NB4 (cell line): Measurements from ENCODE around the gene AKT1S1.

ENCODE experiments used
- DNase-seq: peaks from one replicate; pipeline ENCODE4 v3.0.0; 2010; ENCODE audit warnings: low read depth
- H3K4me3 ChIP-seq: one replicate; pipeline ENCODE4 v1.5.1; 2011; ENCODE audit warnings: mild to moderate bottlenecking, low read depth, low read length, moderate library complexity
- MYC ChIP-seq: IDR thresholded peaks from 2 replicates; pipeline ENCODE4 v1.6.1; 2011; ENCODE audit warnings: low read depth, low read length
- POLR2A ChIP-seq: IDR thresholded peaks from 2 replicates; pipeline ENCODE4 v1.6.1; 2011; ENCODE audit warnings: mild to moderate bottlenecking; ENCODE audit not compliant: insufficient read length; ENCODE audit errors: extremely low read depth
- TF ChIP-seq, protein P1 (sequence below): IDR thresholded peaks from one replicate; pipeline ENCODE4 v1.5.1; 2012; ENCODE audit warnings: low read depth, low read length
- TF ChIP-seq, protein P2 (sequence below): IDR thresholded peaks from 2 replicates; pipeline ENCODE4 v1.6.1; 2011; ENCODE audit warnings: low read depth, low read length

The AKT1S1 gene

DNA sequence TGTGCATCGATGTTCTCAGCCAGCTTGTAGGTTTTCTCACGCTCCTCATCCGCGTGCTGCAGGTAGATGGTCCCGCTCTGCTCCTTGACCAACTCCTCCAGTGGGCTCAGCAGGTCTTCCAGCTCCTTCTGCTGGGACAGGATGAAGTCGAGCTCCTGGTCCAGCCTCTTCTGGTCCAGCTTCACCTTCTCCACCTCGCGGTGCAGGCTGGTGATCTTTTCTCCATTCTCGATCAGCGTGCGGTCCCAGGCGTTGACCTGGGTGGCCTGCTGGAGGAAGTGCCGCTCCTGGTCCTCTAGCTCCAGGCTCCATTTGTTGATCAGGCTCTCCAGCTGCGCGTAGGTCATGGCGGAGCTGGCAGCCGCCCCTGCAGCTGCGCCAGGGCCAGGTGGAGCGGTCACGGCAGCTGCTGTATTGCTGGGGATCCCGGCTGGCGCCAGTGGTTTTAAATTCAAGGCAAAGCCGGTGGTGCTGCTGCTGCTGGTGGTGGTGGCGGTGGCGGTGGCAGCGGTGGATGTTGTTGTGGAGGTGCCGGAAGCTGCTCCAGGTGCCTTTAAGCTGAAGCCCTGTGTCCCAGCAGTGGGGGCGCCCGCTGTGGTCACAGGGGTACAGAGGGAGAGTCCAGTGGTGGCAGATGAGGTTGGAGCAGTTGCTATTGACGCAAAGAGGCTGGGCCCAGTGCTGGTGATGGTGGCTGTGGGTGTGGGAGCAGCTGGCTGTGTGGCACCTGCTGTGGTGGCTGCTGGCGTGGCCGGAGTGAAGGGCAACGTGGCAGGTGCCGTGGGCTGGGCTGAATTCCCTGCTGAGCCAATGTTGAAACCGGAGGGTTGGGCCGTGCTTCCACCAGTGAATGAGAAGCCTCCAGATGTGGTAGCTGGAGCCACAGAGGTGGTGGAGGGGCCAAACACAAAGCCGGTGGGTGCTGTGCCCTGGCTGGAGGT lies 31.6 kb upstream of the AKT1S1 start:
- TF ChIP-seq MYC (no peak), POLR2A (no peak)
- TF ChIP-seq, protein P1, sequence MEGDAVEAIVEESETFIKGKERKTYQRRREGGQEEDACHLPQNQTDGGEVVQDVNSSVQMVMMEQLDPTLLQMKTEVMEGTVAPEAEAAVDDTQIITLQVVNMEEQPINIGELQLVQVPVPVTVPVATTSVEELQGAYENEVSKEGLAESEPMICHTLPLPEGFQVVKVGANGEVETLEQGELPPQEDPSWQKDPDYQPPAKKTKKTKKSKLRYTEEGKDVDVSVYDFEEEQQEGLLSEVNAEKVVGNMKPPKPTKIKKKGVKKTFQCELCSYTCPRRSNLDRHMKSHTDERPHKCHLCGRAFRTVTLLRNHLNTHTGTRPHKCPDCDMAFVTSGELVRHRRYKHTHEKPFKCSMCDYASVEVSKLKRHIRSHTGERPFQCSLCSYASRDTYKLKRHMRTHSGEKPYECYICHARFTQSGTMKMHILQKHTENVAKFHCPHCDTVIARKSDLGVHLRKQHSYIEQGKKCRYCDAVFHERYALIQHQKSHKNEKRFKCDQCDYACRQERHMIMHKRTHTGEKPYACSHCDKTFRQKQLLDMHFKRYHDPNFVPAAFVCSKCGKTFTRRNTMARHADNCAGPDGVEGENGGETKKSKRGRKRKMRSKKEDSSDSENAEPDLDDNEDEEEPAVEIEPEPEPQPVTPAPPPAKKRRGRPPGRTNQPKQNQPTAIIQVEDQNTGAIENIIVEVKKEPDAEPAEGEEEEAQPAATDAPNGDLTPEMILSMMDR = no peak
- TF ChIP-seq, protein P2, sequence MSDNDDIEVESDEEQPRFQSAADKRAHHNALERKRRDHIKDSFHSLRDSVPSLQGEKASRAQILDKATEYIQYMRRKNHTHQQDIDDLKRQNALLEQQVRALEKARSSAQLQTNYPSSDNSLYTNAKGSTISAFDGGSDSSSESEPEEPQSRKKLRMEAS = no peak
- no peak for DNase-seq
- H3K4me3 ChIP-seq = no peak overlapping the region

DNA sequence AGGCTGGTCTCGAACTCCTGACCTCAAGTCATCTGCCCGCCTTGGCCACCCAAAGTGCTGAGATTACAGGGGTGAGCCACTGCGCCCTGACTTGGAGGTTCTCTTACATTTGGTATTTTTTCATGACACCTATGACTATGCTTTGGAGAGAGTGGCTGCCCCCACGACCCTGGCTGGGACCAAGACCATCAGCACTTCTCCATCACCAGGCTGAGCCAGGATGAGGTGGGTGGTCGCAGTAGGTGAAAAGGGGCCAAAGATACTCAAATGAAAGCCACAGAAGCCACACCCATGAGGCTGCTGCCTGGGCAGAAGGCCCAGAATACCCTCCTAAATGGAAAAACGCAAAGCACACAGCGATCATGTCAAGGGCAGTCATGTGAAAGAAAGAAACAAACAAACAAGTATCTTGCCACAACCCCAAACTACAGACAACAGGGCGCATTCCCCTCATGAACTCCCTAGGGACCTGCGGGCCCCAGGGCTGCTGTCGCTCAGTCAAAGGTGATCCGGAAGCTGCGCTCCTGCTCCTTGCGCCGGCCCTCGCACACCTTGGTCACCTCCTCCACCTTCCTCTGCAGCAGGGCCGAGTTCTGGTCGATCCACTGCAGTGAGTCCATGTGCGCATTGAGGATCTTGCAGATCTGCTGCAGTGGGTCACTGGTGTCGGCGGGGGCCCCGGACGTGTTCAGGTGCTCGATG lies 30.7 kb upstream of the AKT1S1 start:
- H3K4me3 ChIP-seq = no peak overlapping the region
- no peak for DNase-seq
- TF ChIP-seq POLR2A = no peak
- TF ChIP-seq, protein P2 = no peak
- TF ChIP-seq MYC = no peak
- TF ChIP-seq, protein P1 = no peak

DNA sequence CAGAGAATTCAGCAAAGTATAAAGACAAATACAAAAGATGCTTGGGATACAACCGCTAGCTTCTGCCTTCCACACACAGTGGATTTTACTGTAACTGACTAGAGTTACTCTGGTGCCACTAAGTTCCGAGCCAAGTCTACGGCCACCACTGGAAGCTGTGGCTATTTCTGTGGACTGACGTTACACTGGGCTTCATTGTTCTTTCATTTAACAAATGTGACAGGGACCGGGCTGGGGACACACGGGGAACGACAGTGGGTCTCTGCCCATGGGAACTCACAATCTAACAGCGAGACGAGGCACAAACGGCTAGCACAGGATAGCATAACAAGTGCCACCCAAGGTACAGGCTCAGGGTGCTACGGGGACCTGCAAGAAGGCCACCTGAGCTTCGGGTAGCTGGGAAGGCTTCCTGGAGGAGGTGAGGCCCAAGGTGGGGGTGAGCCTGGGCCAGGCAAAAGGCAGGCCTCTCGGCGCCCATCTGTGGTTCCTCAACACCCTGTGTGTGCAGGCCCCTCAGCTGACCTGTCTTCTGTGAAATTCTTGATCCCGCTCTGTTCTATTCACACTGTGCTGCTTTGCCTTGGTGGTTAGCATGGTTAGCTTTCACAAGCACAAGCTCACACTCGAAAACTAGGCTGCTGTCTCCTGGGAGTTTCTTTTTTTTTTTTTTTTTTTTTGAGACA lies 29.9 kb upstream of the AKT1S1 start:
- TF ChIP-seq, protein P1 = no peak
- TF ChIP-seq MYC (no peak), POLR2A (no peak)
- TF ChIP-seq, protein P2 = no peak
- no peak for DNase-seq
- no peak overlapping the region for H3K4me3 ChIP-seq

DNA sequence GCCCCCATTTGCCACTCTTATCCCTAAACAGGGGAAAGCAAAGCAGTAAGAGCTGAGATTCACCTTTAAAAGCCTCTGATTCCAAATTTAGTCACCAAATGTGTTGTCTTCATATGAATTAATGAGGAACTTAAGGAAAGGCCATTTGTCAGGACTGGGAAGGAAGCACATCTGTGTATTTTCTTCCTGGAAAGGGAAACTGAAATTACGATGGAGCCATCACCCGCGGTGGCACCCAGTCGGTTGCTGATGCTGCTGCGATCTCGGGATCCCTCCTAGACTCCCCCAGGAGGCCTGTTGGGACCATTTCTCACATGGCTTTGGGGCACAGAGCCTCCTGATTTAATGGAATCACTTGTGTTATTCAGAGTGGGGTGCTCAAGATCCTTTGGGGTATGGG lies 27.0 kb upstream of the AKT1S1 start:
- H3K4me3 ChIP-seq = no peak overlapping the region
- TF ChIP-seq, protein P1 = no peak
- TF ChIP-seq MYC = no peak
- TF ChIP-seq, protein P2 = no peak
- no peak for TF ChIP-seq POLR2A
- DNase-seq = no peak

DNA sequence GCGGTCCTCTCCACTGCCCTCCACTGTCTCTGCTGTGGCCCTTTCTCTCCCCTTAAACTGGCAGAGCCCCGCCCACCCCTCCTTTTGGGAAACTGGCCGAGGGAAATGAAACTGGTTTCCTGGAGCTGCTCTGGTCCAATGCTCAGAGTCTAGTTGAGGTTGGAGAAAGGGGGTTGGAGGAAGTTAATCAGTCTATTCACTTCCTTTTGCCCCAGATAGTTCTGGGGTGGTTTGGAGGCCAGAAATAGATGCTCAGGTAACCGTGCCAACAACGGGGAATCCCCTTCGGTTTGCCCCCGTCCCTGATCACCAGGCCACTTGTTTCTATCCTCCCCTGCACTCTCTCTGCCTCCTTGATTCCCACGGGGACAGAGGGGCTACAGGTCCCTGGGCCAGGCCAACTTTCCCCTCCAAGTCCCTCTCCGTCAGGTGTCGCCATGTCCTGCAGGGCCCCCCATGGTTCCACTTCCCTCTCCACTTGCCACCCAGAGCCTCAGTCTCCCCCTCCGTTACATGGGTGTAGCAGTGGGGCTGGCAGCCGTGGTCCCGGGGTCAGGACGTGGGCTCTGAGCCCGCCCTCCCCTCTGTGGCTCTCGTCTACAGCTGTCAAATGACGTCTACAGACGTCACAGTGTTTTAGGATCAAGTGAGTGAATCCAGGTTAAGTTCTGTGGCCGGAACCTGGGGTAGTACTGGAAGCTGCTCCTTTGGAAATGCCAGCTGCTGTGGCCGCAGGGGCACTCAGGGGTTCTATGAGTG lies 19.9 kb upstream of the AKT1S1 start, which contains the start of gene IL4I1:
Gene IL4I1, minus strand, starts transcription at position 25 of the 759 bp plus-strand sequence. CDS start 727 bp downstream, outside the sequence.
- peak; percentile 51 for DNase-seq
- no peak within 1 kb of the TSS for H3K4me3 ChIP-seq

More for the DNA sequence above, 19.9 kb upstream of the AKT1S1 start, which contains the start of gene IL4I1:
- TF ChIP-seq POLR2A (no peak), MYC (no peak)
- TF ChIP-seq, protein P1 = no peak
- TF ChIP-seq, protein P2 = no peak
